ENCODE results near the gene HADHB.

GRCh38 chr2:26292646-26293045, 47.9 kb downstream of the HADHB start:
- TF ChIP-seq CTCF (conservative IDR thresholded peaks at IDR 0.05) (no peak), EZH2 (IDR thresholded peaks at IDR 0.05; ENCODE audit: low read depth) (no peak)
